Lower leg skin (tissue), 3 donors: ENCODE measurements around the gene SPRR4.
"Not testable (repeated sequence)": the region's sequence is repeated elsewhere in the genome, so short reads cannot be mapped to it uniquely, and the experiment has no call there.

ENCODE experiments used
- CTCF ChIP-seq, 3 donors: fragments of 450-650 bp; IDR thresholded peaks; one replicate each; pipeline ENCODE4 v1.5.1; 2016; ENCODE audit warnings: antibody characterized with exemption in 3 of 3, mild to moderate bottlenecking in 3 of 3, moderate library complexity in 2 of 3
- POLR2A ChIP-seq, 2 donors: fragments of 450-650 bp; IDR thresholded peaks; one replicate each; pipeline ENCODE4 v1.6.1; 2016 to 2017; ENCODE audit warnings: antibody characterized with exemption in 2 of 2, mild to moderate bottlenecking in 1 of 2, moderate library complexity in 1 of 2

GRCh38 chr1:153021829-153022228 is 51.4 kb downstream of the SPRR4 start:
- TF ChIP-seq CTCF, POLR2A (IDR thresholded peaks at IDR 0.05): not testable (repeated sequence)
